ENCODE results near the gene NIPA2.

NIPA2 gene

GRCh38 chr15:22915866-22916515, 77.5 kb downstream of the NIPA2 start:
- no peaks in the 10 kb centered on the region for H3K79me2 ChIP-seq (ENCODE audit: control insufficient read depth, low read length)
- H4K20me1 ChIP-seq (ENCODE audit: control insufficient read depth, insufficient read depth, low read depth, low read length), result no peaks in the 10 kb centered on the region
- no peaks in the 10 kb centered on the region for H3K36me3 ChIP-seq (ENCODE audit: control insufficient read depth, low read length)
- no peak for TF ChIP-seq CTCF (IDR thresholded peaks at IDR 0.05; ENCODE audit: low read depth, low read length, poor library complexity, severe bottlenecking)
- no peak for TF ChIP-seq EZH2phosphoT487 (IDR thresholded peaks at IDR 0.05; ENCODE audit: borderline replicate concordance, low read length)
- no peaks in the 10 kb centered on the region for H3K9me3 ChIP-seq (ENCODE audit: control insufficient read depth, insufficient read depth, low read length)
- no peak overlapping the region for H3K27ac ChIP-seq (ENCODE audit: low read depth, low read length)
- no peaks in the 10 kb centered on the region for H3K9me2 ChIP-seq (replicated peaks; ENCODE audit: control insufficient read depth, low read length)
- H3K4me2 ChIP-seq (ENCODE audit: low read length), result no peak overlapping the region
- H3F3A ChIP-seq (ENCODE audit: control insufficient read depth, insufficient read depth), result no peaks in the 10 kb centered on the region
- H3K4me3 ChIP-seq (ENCODE audit: low read length), result no peak overlapping the region
- no peaks in the 10 kb centered on the region for H3K4me1 ChIP-seq (ENCODE audit: control insufficient read depth, low read length)
- no peaks in the 10 kb centered on the region for H3K27me3 ChIP-seq (ENCODE audit: control insufficient read depth, low read length)

GRCh38 chr15:22916606-22917350, 78.3 kb downstream of the NIPA2 start:
- no peak overlapping the region for H3K27ac ChIP-seq (ENCODE audit: low read depth, low read length)
- H4K20me1 ChIP-seq (ENCODE audit: control insufficient read depth, insufficient read depth, low read depth, low read length), result no peaks in the 10 kb centered on the region
- no peaks in the 10 kb centered on the region for H3K36me3 ChIP-seq (ENCODE audit: control insufficient read depth, low read length)

GRCh38 chr15:22917556-22917955, 79.1 kb downstream of the NIPA2 start:
- Histone ChIP-seq H3K79me2 (ENCODE audit: control insufficient read depth, low read length) (no peaks in the 10 kb centered on the region), H3K9me2 (replicated peaks; ENCODE audit: control insufficient read depth, low read length) (no peaks in the 10 kb centered on the region), H3K4me3 (ENCODE audit: low read length) (no peak overlapping the region), H3K36me3 (ENCODE audit: control insufficient read depth, low read length) (no peaks in the 10 kb centered on the region), H3K4me1 (ENCODE audit: control insufficient read depth, low read length) (no peaks in the 10 kb centered on the region), H3K9me3 (ENCODE audit: control insufficient read depth, insufficient read depth, low read length) (no peaks in the 10 kb centered on the region), H4K20me1 (ENCODE audit: control insufficient read depth, insufficient read depth, low read depth, low read length) (no peaks in the 10 kb centered on the region), H3K27ac (ENCODE audit: low read depth, low read length) (no peak overlapping the region), H3K4me2 (ENCODE audit: low read length) (no peak overlapping the region), H3K27me3 (ENCODE audit: control insufficient read depth, low read length) (no peaks in the 10 kb centered on the region), H3F3A (ENCODE audit: control insufficient read depth, insufficient read depth) (no peaks in the 10 kb centered on the region)
- TF ChIP-seq EZH2phosphoT487 (IDR thresholded peaks at IDR 0.05; ENCODE audit: borderline replicate concordance, low read length) (no peak), CTCF (IDR thresholded peaks at IDR 0.05; ENCODE audit: low read depth, low read length, poor library complexity, severe bottlenecking) (no peak)

More at GRCh38 chr15:22916606-22917350, 78.3 kb downstream of the NIPA2 start:
- H3K4me3 ChIP-seq (ENCODE audit: low read length), result no peak overlapping the region
- no peaks in the 10 kb centered on the region for H3K4me1 ChIP-seq (ENCODE audit: control insufficient read depth, low read length)
- no peaks in the 10 kb centered on the region for H3K79me2 ChIP-seq (ENCODE audit: control insufficient read depth, low read length)
- no peaks in the 10 kb centered on the region for H3K9me3 ChIP-seq (ENCODE audit: control insufficient read depth, insufficient read depth, low read length)
- TF ChIP-seq EZH2phosphoT487 (IDR thresholded peaks at IDR 0.05; ENCODE audit: borderline replicate concordance, low read length) (no peak), CTCF (IDR thresholded peaks at IDR 0.05; ENCODE audit: low read depth, low read length, poor library complexity, severe bottlenecking) (no peak)
- no peaks in the 10 kb centered on the region for H3F3A ChIP-seq (ENCODE audit: control insufficient read depth, insufficient read depth)
- no peaks in the 10 kb centered on the region for H3K27me3 ChIP-seq (ENCODE audit: control insufficient read depth, low read length)
- no peaks in the 10 kb centered on the region for H3K9me2 ChIP-seq (replicated peaks; ENCODE audit: control insufficient read depth, low read length)
- H3K4me2 ChIP-seq (ENCODE audit: low read length), result no peak overlapping the region

Data from DOHH2 (cell line).